T1000 (cell line): ENCODE results near the gene NGB.
"Not testable (repeated sequence)": the region's sequence is repeated elsewhere in the genome, so short reads cannot be mapped to it uniquely, and the experiment has no call there.

Source experiments
- DNase-seq: peaks from one replicate; lab custom pipeline; 2025; ENCODE audit warnings: mixed read lengths; lab: John Stamatoyannopoulos, UW

The NGB gene

GRCh38 chr14:77296155-77296554 is 25.1 kb upstream of the NGB start:
- no peak for DNase-seq

GRCh38 chr14:77290705-77291104 is 19.7 kb upstream of the NGB start:
- DNase-seq = no peak

GRCh38 chr14:77286576-77286975 is 15.6 kb upstream of the NGB start:
- DNase-seq = no peak

- DNase-seq = no peak
Measured at GRCh38 chr14:77284466-77284865, 13.5 kb upstream of the NGB start.

DNA sequence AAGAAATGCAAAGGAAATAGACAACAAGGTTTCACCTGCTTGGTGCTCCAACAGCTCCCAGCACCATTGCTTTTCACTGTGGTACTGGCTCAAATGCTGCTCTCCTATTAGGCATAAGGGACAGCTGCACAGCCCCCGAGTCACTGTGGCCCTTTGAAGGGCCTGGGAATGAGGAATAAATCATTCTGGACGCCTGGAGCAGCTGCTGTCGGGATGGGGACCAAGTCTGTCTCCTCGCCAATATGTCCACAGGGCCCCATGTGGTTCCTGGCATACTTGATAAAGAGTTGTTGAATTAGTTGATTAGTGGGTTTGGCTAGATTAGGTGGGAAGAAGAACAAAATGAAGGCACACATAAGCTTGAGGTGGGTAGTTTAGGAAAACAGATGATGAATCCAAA is 13.1 kb upstream of the NGB start:
- no peak for DNase-seq

GRCh38 chr14:77281852-77282410 is 10.9 kb upstream of the NGB start:
- no peak for DNase-seq

DNA sequence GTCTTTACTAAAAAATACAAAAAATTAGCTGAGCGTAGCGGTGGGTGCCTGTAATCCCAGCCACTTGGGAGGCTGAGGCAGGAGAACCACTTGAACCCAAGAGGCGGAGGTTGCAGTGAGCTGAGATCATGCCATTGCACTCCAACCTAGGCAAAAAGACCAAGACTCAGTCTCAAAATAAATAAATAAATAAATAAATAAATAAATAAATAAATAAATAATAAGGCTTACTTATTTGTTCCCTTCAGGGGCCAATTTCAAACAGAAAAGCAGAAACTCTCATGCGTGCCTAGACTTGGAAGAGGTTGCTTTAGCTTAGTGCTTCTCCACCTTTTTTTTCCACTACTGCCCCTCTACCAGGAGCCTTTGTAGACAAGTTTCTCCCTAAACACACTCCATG is 9.9 kb upstream of the NGB start:
- DNase-seq = not testable (repeated sequence)

GRCh38 chr14:77279719-77280118 is 8.7 kb upstream of the NGB start:
- no peak for DNase-seq

GRCh38 chr14:77278461-77279230 is 7.6 kb upstream of the NGB start:
- no peak for DNase-seq

GRCh38 chr14:77276959-77277358 is 6.0 kb upstream of the NGB start:
- DNase-seq = no peak

- no peak for DNase-seq
Measured at GRCh38 chr14:77276295-77276935, 5.4 kb upstream of the NGB start.

GRCh38 chr14:77275601-77276017 is 4.6 kb upstream of the NGB start:
- no peak for DNase-seq

GRCh38 chr14:77275041-77275580 is 4.1 kb upstream of the NGB start:
- DNase-seq = no peak

DNA sequence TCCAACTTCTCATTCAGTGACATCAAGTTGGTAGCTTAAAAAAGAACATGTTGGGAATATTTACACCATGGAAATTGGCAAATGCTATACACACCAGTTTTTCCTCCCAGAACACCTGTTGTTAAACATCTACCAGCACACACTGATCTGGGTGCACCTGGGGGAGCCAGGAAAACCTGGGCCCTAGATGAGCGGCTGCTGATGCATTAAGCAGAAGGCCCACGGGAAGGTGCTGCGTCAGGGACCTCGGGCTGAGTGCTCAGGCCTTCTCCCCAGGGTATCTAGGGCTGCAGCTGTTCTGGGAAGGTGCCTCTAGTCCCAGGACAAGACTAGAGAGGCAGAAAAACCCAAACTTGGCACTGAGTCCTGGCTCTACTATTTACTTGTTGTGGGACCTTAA is 2.8 kb upstream of the NGB start:
- no peak for DNase-seq

DNA sequence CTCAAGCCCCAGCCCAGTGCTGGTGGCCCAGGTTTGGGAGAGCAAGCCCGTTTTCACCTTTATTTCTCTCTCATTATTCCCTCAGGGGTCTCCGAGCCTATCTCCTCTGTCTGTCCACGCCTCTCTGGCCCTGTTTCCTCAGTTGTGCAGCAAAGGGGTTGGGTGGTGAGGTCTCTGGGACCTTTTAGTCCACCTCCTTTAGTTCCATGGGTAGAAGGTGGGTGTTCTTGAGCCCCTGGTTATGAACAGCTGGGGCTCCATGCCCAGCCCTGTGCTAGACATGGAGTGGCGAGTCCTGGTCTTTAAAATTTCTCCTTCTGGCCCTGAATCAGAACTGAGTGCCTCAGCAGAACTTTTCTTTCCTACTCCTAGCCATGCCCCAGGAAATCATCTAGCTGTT is 1.3 kb upstream of the NGB start:
- DNase-seq = no peak

DNA sequence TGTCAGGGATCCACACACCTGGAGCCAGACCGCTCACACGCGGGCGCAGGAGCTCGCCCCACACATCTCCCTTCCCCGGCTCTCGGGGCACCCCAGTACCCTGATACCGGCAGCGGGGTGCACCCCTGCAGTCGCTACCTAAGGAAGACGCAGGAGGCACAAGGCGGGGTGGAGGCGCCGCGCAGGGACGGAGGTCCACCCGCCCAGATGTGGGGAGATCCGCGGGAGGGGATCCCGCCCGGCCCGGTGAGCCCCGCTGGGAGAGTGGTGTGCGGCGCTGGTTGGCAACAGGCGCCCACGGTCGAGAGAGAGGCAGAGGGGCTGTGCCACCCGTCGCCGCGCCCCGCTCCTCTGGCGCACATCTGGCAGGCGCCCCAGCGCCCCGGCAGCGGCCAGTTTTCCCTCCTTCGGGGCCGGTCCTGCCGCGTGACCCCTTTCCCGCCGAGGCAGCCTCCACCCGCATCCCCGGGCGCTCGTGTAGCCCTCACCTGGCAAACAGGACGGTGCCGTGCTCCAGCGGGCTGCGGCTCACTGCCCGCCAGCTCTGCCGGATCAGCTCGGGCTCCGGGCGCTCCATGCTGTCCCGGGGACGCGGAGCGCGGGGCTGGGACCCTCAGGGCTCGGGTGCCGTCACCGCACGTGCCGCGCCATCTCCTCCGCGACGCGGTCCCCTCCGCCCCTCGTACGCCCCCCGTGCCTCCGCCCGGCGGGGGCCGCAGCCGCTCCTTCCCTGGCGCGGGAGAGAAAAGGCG is 469 bp downstream of the NGB start:
- no peak for DNase-seq

DNA sequence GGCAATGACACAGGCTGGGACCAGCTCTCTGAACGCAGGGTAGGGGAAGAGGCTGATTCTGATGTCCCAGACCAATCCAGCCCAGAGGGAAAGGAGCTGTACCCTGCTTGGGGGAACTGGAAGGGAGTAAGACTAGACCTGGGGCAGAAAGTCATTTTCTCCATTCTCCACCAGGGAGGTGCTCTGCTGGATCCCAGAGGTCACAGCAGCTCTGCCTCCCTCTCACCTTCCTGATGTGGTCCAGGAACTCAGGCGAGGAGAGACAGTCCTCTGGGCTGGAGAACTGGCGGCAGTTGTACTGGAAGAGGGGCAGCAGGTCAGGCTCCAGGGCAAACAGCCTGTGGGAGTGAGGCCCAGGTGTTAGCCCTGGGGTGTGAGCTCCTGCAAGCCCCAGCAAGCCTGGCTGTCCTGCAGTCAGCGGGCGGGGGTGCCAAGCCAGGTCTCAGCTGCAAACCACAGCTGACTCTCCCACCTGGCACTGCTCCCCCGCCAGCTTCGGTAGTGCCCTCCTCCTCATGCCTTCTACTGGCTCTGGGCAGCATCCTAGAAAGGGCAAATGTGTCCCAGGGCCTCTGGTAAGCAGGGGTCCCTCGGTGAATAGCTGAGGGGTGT is 1.9 kb downstream of the NGB start:
- DNase-seq = no peak

- no peak for DNase-seq
Measured at GRCh38 chr14:77267937-77268699, 2.9 kb downstream of the NGB start.

DNA sequence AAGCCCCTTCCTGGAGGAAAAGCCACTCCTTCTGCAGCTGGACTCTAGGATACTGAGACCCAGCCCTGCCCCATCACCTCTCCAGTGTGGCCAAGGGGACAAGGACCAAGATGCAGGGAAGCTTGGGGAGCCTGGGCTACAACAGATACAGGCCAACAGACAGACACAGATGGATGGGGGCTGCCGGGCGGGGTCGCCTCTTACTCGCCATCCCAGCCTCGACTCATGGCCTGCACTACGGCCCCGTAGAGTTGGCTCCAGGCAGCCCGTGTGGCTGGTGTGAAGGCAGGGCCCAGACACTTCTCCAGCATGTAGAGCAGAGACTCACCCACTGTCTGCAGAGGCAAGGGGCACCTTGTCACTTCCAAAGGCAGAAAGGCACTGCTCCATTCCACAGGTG is 4.7 kb downstream of the NGB start:
- DNase-seq = no peak

DNA sequence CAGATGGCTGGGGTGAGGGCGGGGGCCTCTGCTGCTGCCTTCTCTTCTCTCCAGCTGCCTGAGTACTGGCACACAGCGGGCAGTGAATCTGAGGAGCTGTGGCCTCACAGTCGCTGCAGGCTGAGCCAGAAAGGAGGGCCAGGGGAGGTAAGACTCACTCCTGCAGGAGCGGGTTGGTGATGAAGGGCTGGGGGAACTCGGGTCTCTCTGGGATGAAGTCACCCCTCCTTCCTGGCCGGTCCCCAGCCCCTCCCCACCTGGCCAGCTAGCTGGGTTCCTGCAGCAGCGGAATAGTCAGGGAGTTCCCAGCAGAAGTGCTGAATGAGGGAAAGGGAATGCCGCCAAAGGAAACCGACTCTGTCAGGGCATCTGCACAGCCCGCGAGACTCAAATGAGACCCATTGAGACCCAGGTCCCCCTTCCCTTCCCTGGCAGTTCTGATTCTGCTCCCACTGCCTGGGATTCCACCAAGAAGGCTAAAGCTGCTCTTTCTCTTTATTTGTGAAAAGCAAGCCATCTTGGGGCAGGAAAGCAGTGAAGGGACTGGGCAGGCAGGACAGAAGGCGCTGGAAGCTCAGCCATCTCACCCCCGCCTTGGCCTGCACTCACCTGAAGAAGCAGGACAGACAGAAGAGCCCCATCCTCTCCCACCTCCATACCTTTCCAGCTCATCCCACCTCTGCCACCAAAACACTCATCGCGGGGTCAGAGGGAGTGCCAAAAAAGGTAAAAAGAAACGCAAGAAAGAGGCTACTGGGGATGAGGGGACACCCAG is 5.3 kb downstream of the NGB start:
- no peak for DNase-seq

- no peak for DNase-seq
Measured at GRCh38 chr14:77265187-77265515, 5.9 kb downstream of the NGB start.
